Amniotic epithelial cell (primary cell): Measurements from ENCODE around the gene HDAC9.
"Not testable (repeated sequence)": the region's sequence is repeated elsewhere in the genome, so short reads cannot be mapped to it uniquely, and the experiment has no call there.

Experiments
- DNase-seq: peaks from one replicate; pipeline ENCODE4 v3.0.0-alpha.2; 2010; ENCODE audit warnings: low read depth

Gene HDAC9

GRCh38 chr7:18727115-18727870, 231.7 kb downstream of the HDAC9 start:
- peak; percentile 72 for DNase-seq

- not testable (repeated sequence) for DNase-seq
These were observed 240.5 kb downstream of the HDAC9 start for GRCh38 chr7:18736012-18736411.

DNA sequence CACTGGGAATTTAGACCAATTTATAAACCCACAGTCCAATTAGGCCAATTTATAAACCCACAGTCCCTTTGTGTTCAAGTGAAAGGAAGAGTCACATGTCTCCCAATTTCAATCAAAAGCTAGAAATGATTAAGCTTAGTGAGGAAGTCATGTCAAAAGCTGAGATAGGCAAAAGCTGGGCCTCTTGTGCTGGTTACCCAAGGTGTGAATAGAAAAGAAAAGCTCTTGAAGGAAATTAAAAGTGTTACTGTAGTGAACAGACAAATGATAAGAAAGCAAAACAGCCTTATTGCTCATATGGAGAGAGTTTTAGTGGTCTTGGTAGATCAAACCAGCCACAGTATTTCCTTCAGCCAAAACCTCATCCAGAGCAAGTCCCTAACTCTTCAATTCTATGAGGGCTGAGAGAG, 245.0 kb downstream of the HDAC9 start:
- DNase-seq: no peak

DNA sequence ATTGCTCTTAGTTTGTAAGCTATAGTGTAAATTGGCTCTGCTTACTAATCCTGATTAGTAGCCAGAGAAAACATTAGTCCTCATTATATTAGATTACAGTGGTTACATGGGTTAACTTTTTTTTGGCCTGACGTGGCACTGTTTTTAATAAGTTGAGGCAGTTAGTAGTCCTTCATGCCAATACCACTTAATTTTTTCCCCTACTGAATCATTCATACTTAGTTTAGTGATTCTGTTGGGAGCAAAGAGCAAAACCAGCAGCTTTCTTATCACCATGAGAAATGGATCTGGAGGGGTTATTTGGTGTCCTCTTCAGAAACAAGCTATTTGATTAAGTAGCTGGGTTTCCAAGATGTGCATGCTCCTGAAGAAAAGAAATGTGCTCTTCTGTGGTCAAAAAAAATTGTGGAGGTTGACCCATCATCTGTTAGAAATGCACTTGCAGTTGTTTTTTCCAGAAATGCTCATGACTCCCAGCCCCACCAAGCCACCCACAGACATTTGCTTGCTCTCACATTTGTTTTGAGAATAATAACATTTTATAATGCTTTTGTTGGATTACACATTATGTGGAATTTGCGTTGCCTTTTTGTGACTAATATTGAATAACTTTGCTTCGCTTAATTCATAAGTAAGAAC, 258.5 kb downstream of the HDAC9 start:
- DNase-seq: peak; percentile 98

- DNase-seq: peak; percentile 63
These were observed 259.2 kb downstream of the HDAC9 start for GRCh38 chr7:18754766-18755165.

- no peak for DNase-seq
These were observed 260.2 kb downstream of the HDAC9 start for GRCh38 chr7:18755793-18756192.

DNA sequence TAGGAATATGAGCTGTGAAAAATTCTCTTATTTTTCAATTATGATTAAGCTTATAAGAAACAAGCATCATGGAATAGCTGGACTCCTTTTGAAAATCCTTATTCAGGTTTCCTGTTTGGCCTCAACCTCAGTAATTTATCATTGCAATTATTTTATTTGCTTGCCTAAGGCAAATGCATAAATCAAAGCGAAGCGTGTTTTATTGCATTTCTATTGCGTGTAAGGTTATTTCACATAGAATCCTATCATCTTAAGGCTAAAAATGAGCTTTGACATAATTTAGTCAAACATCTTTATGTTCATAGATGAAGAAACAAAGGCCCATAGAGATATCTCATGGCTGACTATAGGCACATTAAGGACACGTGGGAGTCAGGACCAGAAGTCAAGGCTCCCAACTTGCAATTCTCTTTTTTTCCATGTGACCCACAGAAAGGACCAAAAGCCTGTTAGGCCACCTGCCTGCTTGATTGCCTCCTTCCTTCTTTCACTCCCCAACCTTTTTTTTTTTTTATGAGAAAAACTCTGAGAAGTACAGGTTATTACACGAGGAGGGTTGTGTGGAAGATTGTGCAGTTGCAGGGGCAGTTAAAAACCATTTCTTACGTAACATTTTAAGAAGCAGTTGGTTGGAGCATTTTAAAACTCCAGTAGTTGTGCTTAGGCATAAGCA, 261.0 kb downstream of the HDAC9 start:
- DNase-seq: no peak

DNA sequence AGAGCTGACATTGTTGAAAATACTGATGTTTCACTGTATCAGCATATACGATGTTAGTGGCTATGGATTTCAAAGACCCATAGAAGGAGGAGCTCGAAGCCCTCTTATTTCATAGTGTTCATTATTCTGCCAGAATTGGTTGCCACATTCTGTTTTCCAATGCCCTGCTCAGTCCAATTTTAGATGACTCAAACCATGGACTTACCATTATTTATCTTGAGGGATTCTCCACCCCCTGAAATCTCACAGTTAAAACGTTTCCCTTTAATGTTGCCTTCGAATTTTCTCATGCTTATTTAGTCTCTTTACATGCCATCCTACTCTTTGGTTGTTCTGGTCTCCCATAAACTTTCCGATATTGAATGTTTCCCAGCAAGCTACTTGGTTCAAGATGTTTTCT, 264.5 kb downstream of the HDAC9 start:
- DNase-seq: no peak

GRCh38 chr7:18760631-18761445, 265.3 kb downstream of the HDAC9 start:
- DNase-seq: no peak

GRCh38 chr7:18762189-18762588, 266.6 kb downstream of the HDAC9 start:
- peak; percentile 83 for DNase-seq

DNA sequence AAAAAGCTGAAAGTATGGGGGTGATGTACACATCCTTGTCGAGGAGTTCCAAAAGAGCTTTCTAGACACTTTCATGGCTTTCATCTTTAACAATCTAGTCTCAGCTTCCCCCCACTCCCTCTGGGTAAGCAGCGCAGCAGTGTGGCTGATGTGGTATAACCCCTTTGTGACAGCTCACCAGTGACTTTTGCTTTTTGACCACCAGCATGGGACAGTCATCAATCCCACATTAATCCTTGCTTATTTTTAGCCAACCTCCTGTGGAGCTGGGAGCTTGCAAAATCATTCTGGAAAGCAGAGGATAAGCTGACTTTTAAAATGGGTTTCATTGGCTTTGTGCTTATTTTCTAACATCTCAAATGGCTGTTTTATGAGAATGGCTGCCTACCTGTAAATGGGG, 272.7 kb downstream of the HDAC9 start:
- DNase-seq: no peak

DNA sequence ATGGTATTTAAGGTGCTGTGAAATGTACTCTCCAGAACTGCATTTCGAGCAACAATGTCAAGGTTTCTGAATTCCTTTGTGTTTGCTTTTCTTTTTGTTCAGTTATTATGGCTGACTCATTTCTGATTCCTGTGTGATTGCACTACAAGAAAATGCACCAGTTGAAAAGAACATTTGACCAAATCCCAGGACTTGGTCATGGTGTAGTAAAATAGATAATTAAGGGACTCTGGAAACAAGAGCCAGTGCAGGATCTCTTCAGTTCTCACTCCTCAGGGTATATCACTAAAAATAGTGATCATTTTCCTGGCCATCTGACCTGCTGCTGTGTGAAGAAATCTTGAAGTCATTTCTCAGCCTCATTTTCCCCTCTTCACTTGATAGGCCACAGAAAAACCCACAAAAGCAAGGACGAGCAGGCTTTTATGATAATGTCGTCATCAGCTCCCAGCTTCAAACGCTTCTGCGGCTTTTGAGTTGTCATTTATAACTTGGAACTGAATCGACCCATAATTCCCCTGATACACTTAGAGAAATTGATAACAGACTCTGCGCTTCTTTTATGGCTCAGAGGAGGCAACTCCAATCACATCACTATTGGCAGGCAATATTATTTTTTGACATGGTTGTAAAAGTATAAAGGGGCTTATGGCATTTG, 274.7 kb downstream of the HDAC9 start:
- DNase-seq: peak; percentile 75

DNA sequence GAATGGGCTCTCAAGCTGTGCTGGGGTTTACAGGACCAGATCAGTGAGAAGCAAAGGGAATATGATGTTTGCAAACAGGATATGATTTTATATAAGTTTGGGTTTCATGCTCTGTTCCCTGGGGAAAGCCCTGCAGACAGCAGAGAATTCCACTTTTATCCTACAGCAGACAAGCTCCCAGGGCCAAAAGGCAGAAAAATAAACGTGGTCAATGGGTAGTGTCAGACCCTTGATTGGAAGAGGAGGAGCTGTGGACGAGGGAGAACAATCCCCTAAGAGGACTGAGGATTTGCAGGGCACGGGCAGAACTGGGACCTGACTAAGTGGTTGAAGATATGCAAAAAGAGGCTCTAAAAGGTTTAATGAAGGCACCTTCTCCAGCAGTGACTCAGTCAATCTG, 275.3 kb downstream of the HDAC9 start:
- no peak for DNase-seq

GRCh38 chr7:18771834-18772566, 276.5 kb downstream of the HDAC9 start:
- no peak for DNase-seq

DNA sequence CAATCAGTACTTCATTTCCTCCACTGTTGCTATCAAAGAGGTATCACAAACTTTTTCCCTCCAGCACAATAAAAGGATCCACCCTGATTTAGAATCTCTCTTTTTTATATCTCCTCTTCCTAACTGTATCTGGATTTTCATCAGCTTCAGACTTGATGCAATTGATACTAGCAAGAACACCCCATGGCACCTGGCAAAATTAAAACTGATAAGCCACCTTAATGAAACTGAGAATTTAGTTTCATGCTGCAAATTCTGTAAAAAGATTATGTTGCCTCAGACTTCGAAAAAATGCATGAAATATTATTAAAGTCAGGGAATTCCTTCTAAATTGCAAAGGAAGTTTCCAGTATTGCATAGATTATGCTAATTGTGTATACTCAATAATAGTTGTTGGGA, 277.0 kb downstream of the HDAC9 start:
- no peak for DNase-seq

- DNase-seq: no peak
These were observed 281.8 kb downstream of the HDAC9 start for GRCh38 chr7:18777314-18777713.

DNA sequence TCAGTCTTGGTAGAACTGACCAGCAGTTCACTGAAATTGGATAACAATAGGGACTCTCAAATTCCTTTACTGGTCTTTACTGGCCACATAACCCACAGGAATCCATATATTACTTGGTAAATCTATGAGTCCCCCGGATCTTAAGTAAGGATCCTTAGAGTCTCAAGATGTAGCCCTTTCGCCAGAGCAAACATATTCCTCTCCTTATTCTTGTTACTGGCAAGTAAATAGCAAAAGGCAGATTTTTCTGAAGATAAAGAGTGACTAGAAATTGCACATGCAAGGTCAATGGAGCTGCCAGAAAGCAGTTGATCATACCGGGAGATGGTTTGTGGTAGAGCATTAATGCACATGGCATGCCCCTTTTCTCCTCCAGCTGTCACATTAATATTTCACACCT, 283.0 kb downstream of the HDAC9 start:
- DNase-seq: peak; percentile 45

GRCh38 chr7:18780266-18780665, 284.7 kb downstream of the HDAC9 start:
- DNase-seq: no peak

DNA sequence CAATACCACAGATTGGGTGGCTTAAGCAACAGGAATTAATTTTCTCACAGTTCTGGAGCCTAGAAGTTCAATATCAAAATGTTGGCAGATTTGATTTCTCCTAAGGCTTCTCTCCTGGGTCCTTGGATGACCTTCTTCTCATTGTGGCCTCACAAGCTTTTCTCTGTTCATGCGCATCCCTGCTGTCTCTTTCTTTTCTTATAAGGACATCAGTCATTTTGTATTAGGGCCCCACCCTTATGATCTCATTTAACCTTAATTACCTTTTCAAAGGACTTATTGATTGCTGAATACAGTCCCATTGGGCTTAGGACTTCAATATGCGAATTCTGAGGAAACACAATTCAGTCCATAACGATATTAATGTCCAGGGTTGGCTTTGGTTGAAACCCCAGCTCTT, 285.4 kb downstream of the HDAC9 start:
- no peak for DNase-seq

GRCh38 chr7:18786196-18786727, 290.7 kb downstream of the HDAC9 start:
- no peak for DNase-seq

DNA sequence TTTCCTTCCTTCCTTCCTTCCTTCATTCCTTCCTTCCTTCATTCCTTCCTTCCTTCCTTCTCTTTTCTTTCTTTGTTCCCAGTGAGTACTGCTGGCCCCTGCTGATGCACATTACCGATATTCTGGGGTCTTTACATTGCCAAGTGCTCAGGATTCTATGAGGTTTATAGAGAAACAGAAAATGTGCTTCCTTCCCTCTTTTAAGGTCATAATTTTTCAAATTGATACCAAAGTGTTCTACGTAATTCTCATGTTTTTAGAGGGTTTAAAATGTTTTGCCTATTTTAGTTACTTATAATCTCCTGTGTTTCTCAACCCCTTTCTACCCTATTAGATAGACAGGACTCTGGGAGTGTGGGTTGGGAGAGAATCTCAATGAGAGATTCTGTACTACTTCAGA, 291.2 kb downstream of the HDAC9 start:
- peak; percentile 13 for DNase-seq
